GDM1 (cell line): ENCODE results near the gene DYRK1A.

ENCODE experiments used
- DNase-seq: peaks from one replicate; lab custom pipeline; 2025; lab: John Stamatoyannopoulos, UW

The DYRK1A gene

GRCh38 chr21:37385179-37385765, 18.7 kb downstream of the DYRK1A start:
- no peak for DNase-seq

- DNase-seq: no peak
Observed at GRCh38 chr21:37386151-37386550, 19.6 kb downstream of the DYRK1A start.

GRCh38 chr21:37389456-37389855, 22.9 kb downstream of the DYRK1A start:
- DNase-seq: no peak

GRCh38 chr21:37391666-37392065, 25.1 kb downstream of the DYRK1A start:
- DNase-seq: no peak

GRCh38 chr21:37392441-37392840, 25.9 kb downstream of the DYRK1A start:
- DNase-seq: no peak

- no peak for DNase-seq
Observed at GRCh38 chr21:37393030-37393429, 26.5 kb downstream of the DYRK1A start.

GRCh38 chr21:37393786-37394185, 27.2 kb downstream of the DYRK1A start:
- DNase-seq: no peak

GRCh38 chr21:37395961-37396360, 29.4 kb downstream of the DYRK1A start:
- no peak for DNase-seq

- DNase-seq: no peak
Observed at GRCh38 chr21:37396855-37397254, 30.3 kb downstream of the DYRK1A start.

GRCh38 chr21:37398697-37399096, 32.1 kb downstream of the DYRK1A start:
- DNase-seq: no peak

GRCh38 chr21:37402251-37402867, 35.8 kb downstream of the DYRK1A start:
- DNase-seq: no peak

- DNase-seq: no peak
Observed at GRCh38 chr21:37405629-37406028, 39.1 kb downstream of the DYRK1A start.

GRCh38 chr21:37407719-37408420, 41.3 kb downstream of the DYRK1A start:
- no peak for DNase-seq

GRCh38 chr21:37408464-37409193, 42.1 kb downstream of the DYRK1A start:
- DNase-seq: no peak

- no peak for DNase-seq
Observed at GRCh38 chr21:37410639-37411038, 44.1 kb downstream of the DYRK1A start.

- DNase-seq: no peak
Observed at GRCh38 chr21:37412603-37413360, 46.2 kb downstream of the DYRK1A start.

GRCh38 chr21:37413553-37414291, 47.1 kb downstream of the DYRK1A start:
- DNase-seq: no peak

GRCh38 chr21:37414292-37415253, 48.0 kb downstream of the DYRK1A start:
- no peak for DNase-seq

GRCh38 chr21:37415939-37416338, 49.4 kb downstream of the DYRK1A start:
- DNase-seq: no peak

GRCh38 chr21:37416914-37417313, 50.3 kb downstream of the DYRK1A start:
- no peak for DNase-seq
